Upper lobe of left lung (tissue), 6 donors: ENCODE results near the gene ARHGAP26. TPM values are rescaled to one million over a fixed set of nuclear protein-coding genes. Genes with fewer than 3 reads are reported as not detected.
A peak's percentile ranks its signal among the peaks of the same experiment; 100 is the strongest.

Experiments
- ATAC-seq, 2 donors: fragments of 200-7000 bp; cut with Tn5 transposase; one replicate each; pipeline ENCODE4 v1.9.1; 2022; ENCODE audit warnings: mild to moderate bottlenecking in 2 of 2, moderate library complexity in 2 of 2; ENCODE audit not compliant: low FRiP score in 2 of 2
- DNase-seq, 2 donors: peaks; one replicate each; pipeline ENCODE4 v3.0.0-alpha.2; 2019 to 2020
- H3K27ac ChIP-seq, 4 donors: fragments of 200-600 bp; sonication (generic); one replicate each; pipeline ENCODE4 v1.5.1; 2016 to 2019
- H3K27me3 ChIP-seq, 4 donors: fragments of 200-600 bp; sonication (generic); one replicate each; pipeline ENCODE4 v1.5.1; 2017 to 2019
- H3K36me3 ChIP-seq, 4 donors: fragments of 200-600 bp; sonication (generic); one replicate each; pipeline ENCODE4 v1.5.1; 2016 to 2019
- H3K4me1 ChIP-seq, 4 donors: fragments of 200-600 bp; sonication (generic); one replicate each; pipeline ENCODE4 v1.5.1; 2018 to 2019
- H3K4me3 ChIP-seq, 4 donors: fragments of 200-600 bp; sonication (generic); one replicate each; pipeline ENCODE4 v1.5.1; 2017 to 2019; ENCODE audit warnings: mild to moderate bottlenecking in 2 of 4, moderate library complexity in 1 of 4
- H3K9me3 ChIP-seq, 4 donors: fragments of 200-600 bp; sonication (generic); one replicate each; pipeline ENCODE4 v1.5.1; 2018 to 2019
- EP300 ChIP-seq, 4 donors: sonication (generic); formaldehyde crosslinking; IDR thresholded peaks; one replicate each; pipeline ENCODE4 v1.5.1; 2017; ENCODE audit warnings: antibody characterized with exemption in 4 of 4, control low read depth in 2 of 4
- POLR2A ChIP-seq, 4 donors: fragments of 450-650 bp; IDR thresholded peaks; one replicate each; pipeline ENCODE4 v1.5.1; 2016 to 2017; ENCODE audit warnings: antibody characterized with exemption in 4 of 4, mild to moderate bottlenecking in 2 of 4
- POLR2AphosphoS5 ChIP-seq, 2 donors: sonication (generic); formaldehyde crosslinking; IDR thresholded peaks; one replicate each; pipeline ENCODE4 v1.5.1; 2017; ENCODE audit warnings: antibody characterized with exemption in 2 of 2
- WGBS, 2 donors: methylation state at CpG; one replicate each; pipeline ENCODE4 v1.1.5; 2017 to 2018; 5-methylcytosine and 5-hydroxymethylcytosine counted together
- total RNA-seq, 6 donors: library from RNA; depleted of rRNA in 4 of 6; stranded (reverse); fragments of >200 nt in 4 of 6; gene quantifications; one replicate each; pipeline versions ENCODE4 v1.1.0 to v1.2.1, GENCODE V29; 2016 to 2021
- TF ChIP-seq, protein P1 (sequence below), 6 experiments: fragments of 450-650 bp in 4 of 6; fragments of 200-600 bp in 2 of 6; sonication (generic) in 2 of 6; IDR thresholded peaks; one replicate each; pipeline ENCODE4 v1.5.1; 2016 to 2019; ENCODE audit warnings: antibody characterized with exemption in 6 of 6
- donor health status: DM: no; HTN: no; CAD: no; lungs with moderate emphysema.
- donor health status: DM: no; HTN: yes; CAD: no; lungs with severe emphysema.

The ARHGAP26 gene
- total RNA-seq, 6 donors from 2014 or later = 34.9 to 90.1 (median 38.9) TPM

DNA sequence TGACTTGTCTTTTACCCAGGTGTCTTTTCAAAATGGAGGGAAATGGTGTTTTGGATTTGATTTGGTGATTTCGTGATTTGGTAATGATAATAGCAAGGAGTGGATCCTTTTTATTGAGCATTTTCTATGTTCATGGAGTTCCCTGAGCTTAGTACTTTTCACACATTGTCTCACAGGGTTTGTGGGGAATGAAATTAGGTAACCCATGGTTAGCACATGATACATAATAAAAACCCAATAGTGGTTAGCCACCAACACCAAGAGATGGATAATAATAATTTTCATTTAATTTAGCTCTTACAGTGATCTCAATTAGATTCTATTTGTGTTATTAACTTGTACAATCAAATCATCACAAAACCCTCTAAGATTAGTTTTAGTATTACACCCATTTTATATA is 65.4 kb downstream of the ARHGAP26 start:
- DNase-seq = no peak
- no peak for ATAC-seq
- Histone ChIP-seq H3K4me3 (no peak overlapping the region), H3K9me3 (no peaks in the 10 kb centered on the region), H3K36me3 (no peaks in the 10 kb centered on the region), H3K27me3 (no peaks in the 10 kb centered on the region), H3K4me1 (peaks cover 5 to 16% (median 14%) of the 10 kb centered on the region in 4 donors), H3K27ac (no peak overlapping the region)
- TF ChIP-seq POLR2A (IDR thresholded peaks at IDR 0.05) (no peak), EP300 (IDR thresholded peaks at IDR 0.05) (no peak), POLR2AphosphoS5 (IDR thresholded peaks at IDR 0.05) (no peak)
- TF ChIP-seq, protein P1, sequence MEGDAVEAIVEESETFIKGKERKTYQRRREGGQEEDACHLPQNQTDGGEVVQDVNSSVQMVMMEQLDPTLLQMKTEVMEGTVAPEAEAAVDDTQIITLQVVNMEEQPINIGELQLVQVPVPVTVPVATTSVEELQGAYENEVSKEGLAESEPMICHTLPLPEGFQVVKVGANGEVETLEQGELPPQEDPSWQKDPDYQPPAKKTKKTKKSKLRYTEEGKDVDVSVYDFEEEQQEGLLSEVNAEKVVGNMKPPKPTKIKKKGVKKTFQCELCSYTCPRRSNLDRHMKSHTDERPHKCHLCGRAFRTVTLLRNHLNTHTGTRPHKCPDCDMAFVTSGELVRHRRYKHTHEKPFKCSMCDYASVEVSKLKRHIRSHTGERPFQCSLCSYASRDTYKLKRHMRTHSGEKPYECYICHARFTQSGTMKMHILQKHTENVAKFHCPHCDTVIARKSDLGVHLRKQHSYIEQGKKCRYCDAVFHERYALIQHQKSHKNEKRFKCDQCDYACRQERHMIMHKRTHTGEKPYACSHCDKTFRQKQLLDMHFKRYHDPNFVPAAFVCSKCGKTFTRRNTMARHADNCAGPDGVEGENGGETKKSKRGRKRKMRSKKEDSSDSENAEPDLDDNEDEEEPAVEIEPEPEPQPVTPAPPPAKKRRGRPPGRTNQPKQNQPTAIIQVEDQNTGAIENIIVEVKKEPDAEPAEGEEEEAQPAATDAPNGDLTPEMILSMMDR (IDR thresholded peaks at IDR 0.05) = no peak
- 94 to 97% methylated on average over 1 of the region's 1 CpG for WGBS, 2 donors

DNA sequence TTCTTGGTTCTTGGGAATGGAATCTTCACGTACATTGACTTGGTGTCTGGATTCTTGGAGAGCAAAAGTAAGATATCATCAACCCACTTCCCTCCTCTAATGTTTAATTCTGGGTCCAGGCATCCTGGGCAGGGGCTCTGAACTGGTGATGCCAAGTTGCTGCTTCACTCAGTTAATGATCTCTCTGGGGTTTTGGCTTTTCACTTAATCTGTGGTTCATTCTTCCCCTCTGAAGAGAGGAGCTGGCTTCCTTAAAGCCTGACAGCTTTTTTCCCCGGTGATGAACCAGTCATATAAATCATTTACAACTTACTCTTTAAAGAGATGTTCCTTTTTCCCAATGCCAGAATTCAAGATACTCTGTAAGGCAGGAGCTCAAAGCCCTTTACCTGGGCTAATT is 65.9 kb downstream of the ARHGAP26 start:
- Histone ChIP-seq H3K36me3 (no peaks in the 10 kb centered on the region), H3K4me1 (peaks cover 5 to 20% (median 15%) of the 10 kb centered on the region in 4 donors), H3K27ac (no peak overlapping the region), H3K4me3 (no peak overlapping the region), H3K9me3 (no peaks in the 10 kb centered on the region), H3K27me3 (no peaks in the 10 kb centered on the region)
- WGBS, 2 donors = 68 to 76% methylated on average over 2 of the region's 2 CpGs
- TF ChIP-seq, protein P1 (IDR thresholded peaks at IDR 0.05) = no peak
- TF ChIP-seq EP300 (IDR thresholded peaks at IDR 0.05) = no peak
- no peak for TF ChIP-seq POLR2A (IDR thresholded peaks at IDR 0.05)
- no peak for TF ChIP-seq POLR2AphosphoS5 (IDR thresholded peaks at IDR 0.05)
- DNase-seq (no peak), ATAC-seq (no peak)

DNA sequence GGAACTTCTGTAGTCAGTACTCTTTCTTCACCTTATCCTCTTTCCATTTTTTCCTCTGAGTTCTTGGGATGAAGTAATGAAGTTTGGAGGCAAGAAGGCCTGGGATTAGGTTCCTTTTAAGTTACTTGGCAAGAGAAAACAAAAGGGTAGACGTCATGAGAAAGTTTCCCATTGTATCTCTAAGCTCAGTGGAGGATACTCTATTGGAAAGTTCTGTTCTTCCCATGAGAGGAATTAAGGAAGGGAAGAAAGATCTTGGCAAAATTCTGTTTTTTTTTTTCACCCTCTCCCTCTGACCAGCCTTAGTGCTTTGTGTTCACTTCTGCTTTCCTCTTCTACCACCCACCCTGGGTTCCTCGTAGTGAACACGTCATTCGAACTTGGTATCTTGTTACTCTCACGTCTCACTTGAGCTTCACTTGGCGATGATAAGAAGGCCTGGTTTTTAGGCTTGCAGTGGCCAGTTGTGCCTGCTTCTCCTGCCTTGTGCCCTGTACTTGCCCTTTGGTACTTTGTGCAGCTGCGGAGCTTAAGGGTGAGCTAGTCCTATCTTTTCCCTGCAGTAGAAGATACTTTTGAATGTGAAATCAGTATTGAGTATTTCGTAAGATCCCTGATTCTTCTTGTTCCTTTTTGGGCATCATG is 67.0 kb downstream of the ARHGAP26 start:
- Histone ChIP-seq H3K9me3 (no peaks in the 10 kb centered on the region), H3K4me1 (peaks cover 10 to 26% (median 15%) of the 10 kb centered on the region in 4 donors), H3K27ac (peak overlapping the region in 2 of 4 donors; percentile 50 to 55), H3K36me3 (no peaks in the 10 kb centered on the region), H3K27me3 (no peaks in the 10 kb centered on the region), H3K4me3 (no peak overlapping the region)
- 70 to 80% methylated on average over 8 of the region's 8 CpGs for WGBS, 2 donors
- TF ChIP-seq POLR2A (IDR thresholded peaks at IDR 0.05) = no peak
- no peak for TF ChIP-seq POLR2AphosphoS5 (IDR thresholded peaks at IDR 0.05)
- no peak for TF ChIP-seq EP300 (IDR thresholded peaks at IDR 0.05)
- TF ChIP-seq, protein P1 (IDR thresholded peaks at IDR 0.05) = no peak
- ATAC-seq (peak in 1 of 2 donors; percentile 68), DNase-seq (no peak)

DNA sequence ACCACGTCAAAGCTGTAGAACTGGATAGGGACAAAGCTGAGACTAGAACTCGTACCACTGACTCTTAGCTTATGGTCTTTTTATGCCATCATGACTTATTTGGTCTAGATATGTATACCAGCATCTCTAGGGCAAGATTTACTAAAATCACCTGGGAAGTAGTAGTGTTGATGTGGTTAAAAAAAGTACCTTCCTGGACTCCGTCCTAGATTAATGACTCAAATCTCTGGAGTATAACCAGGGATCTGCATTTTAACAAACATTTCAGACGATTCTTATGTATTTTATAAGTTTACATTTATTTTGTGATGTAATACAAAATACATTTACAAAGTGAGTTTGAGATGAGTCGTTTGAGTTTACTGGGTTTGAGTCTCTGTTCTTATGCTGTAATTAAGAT is 68.7 kb downstream of the ARHGAP26 start:
- DNase-seq = no peak
- H3K9me3 ChIP-seq = no peaks in the 10 kb centered on the region
- H3K4me1 ChIP-seq = peaks cover 10 to 26% (median 15%) of the 10 kb centered on the region in 4 donors
- H3K36me3 ChIP-seq = no peaks in the 10 kb centered on the region
- WGBS, 2 donors = 80 to 84% methylated on average over 5 of the region's 5 CpGs
- TF ChIP-seq EP300 (IDR thresholded peaks at IDR 0.05) = no peak
- no peak for TF ChIP-seq POLR2A (IDR thresholded peaks at IDR 0.05)
- TF ChIP-seq POLR2AphosphoS5 (IDR thresholded peaks at IDR 0.05) = no peak
- TF ChIP-seq, protein P1 (IDR thresholded peaks at IDR 0.05) = no peak
- no peak for ATAC-seq
- H3K4me3 ChIP-seq = no peak overlapping the region
- H3K27ac ChIP-seq = no peak overlapping the region
- no peaks in the 10 kb centered on the region for H3K27me3 ChIP-seq
